PC-3 (cell line): Measurements from ENCODE around the gene MBD3. TPM values are rescaled to one million over a fixed set of nuclear protein-coding genes. Genes with fewer than 3 reads are reported as not detected.

ENCODE experiments used
- ATAC-seq: fragments of 200-7000 bp; cut with Tn5 transposase; 2 replicates; pipeline ENCODE4 v1.9.1; 2020; ENCODE audit warnings: mild to moderate bottlenecking, moderate library complexity
- BruUV-seq: library from RNA; stranded (reverse); fragments of 400-500 nt; replicated peaks from 2 replicates; lab custom pipeline; 2021; lab: Mats Ljungman, UMichigan
- CTCF ChIA-PET: fragments of 300-600 bp; sonication (Branson Sonifier 250); formaldehyde crosslinking; loops from one replicate; lab custom pipeline; 2022; ENCODE audit warnings: antibody characterized with exemption; lab: Charles Lee
- POLR2A ChIA-PET: fragments of 300-600 bp; sonication (Branson Sonifier 250); formaldehyde crosslinking; loops from one replicate; lab custom pipeline; 2022; ENCODE audit warnings: antibody characterized with exemption; ENCODE audit not compliant: unreplicated experiment; lab: Charles Lee
- DNase-seq: peaks from one replicate; pipeline ENCODE4 v3.0.0-alpha.2; 2015
- H2AFZ ChIP-seq: fragments of 300-600 bp; sonication (generic); 2 replicates; pipeline ENCODE4 v1.6.0; 2016; ENCODE audit warnings: antibody characterized with exemption, low read length
- H3F3A ChIP-seq: fragments of 300-600 bp; sonication (generic); one replicate; pipeline ENCODE4 v1.6.0; 2017; ENCODE audit warnings: antibody characterized with exemption, low read length, control low read depth, mild to moderate bottlenecking; ENCODE audit not compliant: unreplicated experiment
- H3K27ac ChIP-seq: fragments of 300-600 bp; sonication (generic); 2 replicates; pipeline ENCODE4 v1.5.1; 2016; ENCODE audit warnings: mild to moderate bottlenecking, low read length
- H3K27me3 ChIP-seq: fragments of 300-600 bp; sonication (generic); 2 replicates; pipeline ENCODE4 v1.6.1; 2016; ENCODE audit warnings: low read length, mixed read lengths
- H3K36me3 ChIP-seq: fragments of 300-600 bp; sonication (generic); 2 replicates; pipeline ENCODE4 v1.6.1; 2016; ENCODE audit warnings: low read depth, mixed run types, low read length, mixed read lengths
- H3K4me1 ChIP-seq: fragments of 300-600 bp; sonication (generic); 2 replicates; pipeline ENCODE4 v1.5.1; 2016; ENCODE audit warnings: low read length; ENCODE audit not compliant: insufficient read depth
- H3K4me2 ChIP-seq: fragments of 300-600 bp; sonication (generic); 2 replicates; pipeline ENCODE4 v1.6.0; 2016; ENCODE audit warnings: low read length
- H3K4me3 ChIP-seq: fragments of 300-600 bp; sonication (generic); 2 replicates; pipeline ENCODE4 v1.5.1; 2016; ENCODE audit warnings: mild to moderate bottlenecking, low read length, mixed read lengths
- H3K79me2 ChIP-seq: fragments of 300-600 bp; sonication (generic); 2 replicates; pipeline ENCODE4 v1.6.1; 2017; ENCODE audit warnings: low read length, mixed read lengths
- H3K9ac ChIP-seq: fragments of 300-600 bp; sonication (generic); 2 replicates; pipeline ENCODE4 v1.6.0; 2016; ENCODE audit warnings: mild to moderate bottlenecking, low read length
- H3K9me2 ChIP-seq: fragments of 300-600 bp; sonication (generic); replicated peaks from 2 replicates; pipeline ENCODE4 v1.6.1; 2016; ENCODE audit warnings: mixed run types, low read length, mixed read lengths
- H3K9me3 ChIP-seq: fragments of 300-600 bp; sonication (generic); 2 replicates; pipeline ENCODE4 v1.6.1; 2016; ENCODE audit warnings: low read length, mixed read lengths
- H4K20me1 ChIP-seq: fragments of 300-600 bp; sonication (generic); 2 replicates; pipeline ENCODE4 v1.6.1; 2016; ENCODE audit warnings: low read length, mixed read lengths
- CTCF ChIP-seq: fragments of 300-600 bp; sonication (generic); conservative IDR thresholded peaks from 2 replicates; pipeline ENCODE4 v1.5.1; 2017; ENCODE audit warnings: antibody characterized with exemption, low read depth, mild to moderate bottlenecking, low read length
- EZH2 ChIP-seq: fragments of 300-600 bp; sonication (generic); IDR thresholded peaks from one replicate; pipeline ENCODE4 v1.6.1; 2017; ENCODE audit warnings: antibody characterized with exemption, mild to moderate bottlenecking, low read length; ENCODE audit not compliant: unreplicated experiment
- EZH2phosphoT487 ChIP-seq: fragments of 300-600 bp; sonication (generic); IDR thresholded peaks from 2 replicates; pipeline ENCODE4 v1.6.1; 2018; ENCODE audit warnings: mild to moderate bottlenecking, antibody characterized with exemption, low read length, borderline replicate concordance
- intact Hi-C: fragments of 100-400 bp; cut with micrococcal nuclease; formaldehyde crosslinking; loops from 2 replicates; pipeline ENCODE4 v1.9.0; 2023
- total RNA-seq: library from RNA; depleted of rRNA; stranded (reverse); fragments of >200 nt; gene quantifications from 2 replicates; pipeline ENCODE4 v1.2.3, GENCODE V29; 2014

Gene MBD3
- total RNA-seq, 1 experiment from 2014 or later, result 131 TPM

- Histone ChIP-seq H3K4me3 (no peak overlapping the region), H3K4me2 (no peak overlapping the region), H2AFZ (no peak overlapping the region), H3F3A (no peaks in the 10 kb centered on the region), H3K9me2 (no peaks in the 10 kb centered on the region), H4K20me1 (no peaks in the 10 kb centered on the region), H3K36me3 (no peaks in the 10 kb centered on the region), H3K4me1 (no peaks in the 10 kb centered on the region), H3K9me3 (no peaks in the 10 kb centered on the region), H3K27ac (no peak overlapping the region), H3K79me2 (no peaks in the 10 kb centered on the region), H3K27me3 (no peaks in the 10 kb centered on the region), H3K9ac (no peak overlapping the region)
- DNase-seq, result no peak
- ChIA-PET POLR2A (no interaction called here), CTCF (interaction anchor here (0.7 kb wide), 1 partner anchor 15 kb away, joined by 4 read pairs; no protein-coding TSS in a partner anchor)
- TF ChIP-seq EZH2phosphoT487, result no peak
- no peak for TF ChIP-seq EZH2
- TF ChIP-seq CTCF, result no peak
- no peak for ATAC-seq
- BruUV-seq, result no TSS peak
- intact Hi-C loops, result no loop called here
Observed at GRCh38 chr19:1551068-1552040, 41.3 kb downstream of the MBD3 start.

- H3F3A ChIP-seq, result no peaks in the 10 kb centered on the region
- no peaks in the 10 kb centered on the region for H4K20me1 ChIP-seq
- H2AFZ ChIP-seq, result no peak overlapping the region
- TF ChIP-seq CTCF (no peak), EZH2phosphoT487 (no peak), EZH2 (no peak)
- no peaks in the 10 kb centered on the region for H3K9me2 ChIP-seq
- intact Hi-C loops, result loop anchor here (10.0 kb wide), 1 partner anchor 105 kb away; the partner anchor contains the start of gene TCF3
- DNase-seq (no peak), ATAC-seq (no peak)
- no peak overlapping the region for H3K27ac ChIP-seq
- POLR2A ChIA-PET, result no interaction called here
- H3K79me2 ChIP-seq, result no peaks in the 10 kb centered on the region
- H3K36me3 ChIP-seq, result no peaks in the 10 kb centered on the region
- no TSS peak for BruUV-seq
- no peaks in the 10 kb centered on the region for H3K4me1 ChIP-seq
- CTCF ChIA-PET, result no interaction called here
- no peak overlapping the region for H3K9ac ChIP-seq
- H3K27me3 ChIP-seq, result no peaks in the 10 kb centered on the region
- H3K9me3 ChIP-seq, result no peaks in the 10 kb centered on the region
- no peak overlapping the region for H3K4me2 ChIP-seq
- no peak overlapping the region for H3K4me3 ChIP-seq
Observed at GRCh38 chr19:1549332-1549945, 43.2 kb downstream of the MBD3 start.
